ENCODE measurements around the gene CCDC57.

The CCDC57 gene

DNA sequence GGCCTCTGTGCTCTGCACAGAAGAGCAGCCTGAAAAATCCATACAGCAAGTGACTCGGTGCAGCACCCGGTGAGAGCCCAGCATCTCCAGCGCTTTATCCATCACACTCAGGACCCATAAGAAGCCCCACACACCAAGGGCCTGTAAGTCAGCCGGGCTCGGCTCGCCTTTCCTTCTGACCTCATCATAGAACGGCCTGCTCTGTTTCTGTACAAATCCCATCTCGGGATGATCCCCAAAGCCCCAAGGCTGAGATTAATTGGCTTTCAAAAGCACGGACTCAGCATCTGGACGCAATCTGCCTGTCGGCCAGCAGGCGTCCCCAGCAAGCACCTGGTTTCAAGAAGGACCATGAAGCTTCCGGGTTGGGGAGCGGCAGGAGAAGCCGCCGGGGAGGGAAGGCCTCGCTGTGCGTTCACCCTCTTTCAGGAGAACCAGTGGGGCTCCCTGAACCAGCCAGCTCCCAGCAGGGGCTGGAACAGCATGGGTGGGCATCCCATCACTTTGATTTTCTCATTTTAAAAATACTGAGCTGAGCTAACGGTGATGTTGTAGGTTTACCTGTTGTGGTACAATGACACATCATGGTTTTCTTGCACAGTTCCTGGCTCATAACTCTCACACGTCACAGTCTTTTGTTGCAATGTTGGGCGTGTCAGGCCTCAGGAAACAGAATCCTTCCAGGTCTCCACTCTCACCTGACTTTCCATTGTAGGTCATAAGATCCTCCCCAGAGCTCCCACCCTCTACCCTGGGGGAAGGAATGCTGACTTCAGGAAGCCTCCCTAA lies 6.7 kb downstream of the CCDC57 start:
- H3K27ac Mint-ChIP-seq: peak overlapping the region in 1 of 3 experiments; percentile 31
- TF ChIP-seq CTCF (IDR thresholded peaks at IDR 0.05; ENCODE audit: unreplicated experiment in 3 of 3): peak; percentile 82 to 89 (median 87)
- no peak overlapping the region for H3K4me3 Mint-ChIP-seq
- H3K36me3 Mint-ChIP-seq (ENCODE audit: low read depth): no peaks in the 10 kb centered on the region
- H3K4me1 Mint-ChIP-seq: peaks cover 15% of the 10 kb centered on the region
- no peaks in the 10 kb centered on the region for H3K9me3 Mint-ChIP-seq
- no peaks in the 10 kb centered on the region for H3K27me3 Mint-ChIP-seq (ENCODE audit: low read depth)

DNA sequence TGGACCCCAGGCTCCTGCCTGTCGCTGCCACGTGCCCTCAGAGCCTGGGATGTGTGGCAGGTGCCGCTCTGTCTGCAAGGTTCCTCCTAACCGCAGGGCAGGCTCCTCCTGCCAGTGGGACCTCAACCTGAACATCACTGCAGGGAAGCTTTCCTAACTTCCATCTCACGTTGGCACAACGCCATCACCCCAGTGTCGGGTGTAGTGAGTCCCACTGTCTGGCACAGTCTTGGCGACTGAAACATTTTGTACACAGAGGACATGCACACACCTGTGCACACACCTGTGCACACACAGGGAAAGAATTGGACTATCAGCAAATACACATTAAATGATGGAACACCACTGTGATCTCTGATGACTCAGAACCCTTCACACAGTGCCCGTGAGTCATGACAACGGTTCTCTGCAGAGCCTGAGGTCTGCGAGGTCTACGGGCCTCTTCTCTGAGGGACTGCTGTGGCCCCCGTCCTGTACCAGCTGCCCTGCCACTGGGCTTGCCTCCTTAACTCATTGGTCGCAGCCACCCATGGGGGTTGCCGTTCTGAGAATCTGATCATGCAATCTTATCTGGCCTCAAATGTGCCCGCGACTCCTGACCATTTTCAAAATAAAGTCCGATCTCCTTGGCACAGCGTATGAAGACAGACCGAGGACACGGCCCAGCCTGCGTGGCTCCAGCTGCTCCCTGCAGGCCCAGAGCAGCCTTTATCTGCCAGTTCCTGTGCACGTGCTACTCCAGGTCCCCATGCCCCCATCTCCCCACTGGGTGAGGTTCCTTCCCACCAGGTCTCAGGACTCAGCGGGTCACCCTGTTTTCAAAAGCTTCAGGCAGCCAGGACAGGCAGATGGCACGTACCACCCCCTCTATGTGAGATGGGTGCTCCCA lies 7.6 kb downstream of the CCDC57 start:
- H3K9me3 Mint-ChIP-seq: no peaks in the 10 kb centered on the region
- H3K4me3 Mint-ChIP-seq: no peak overlapping the region
- no peaks in the 10 kb centered on the region for H3K36me3 Mint-ChIP-seq (ENCODE audit: low read depth)
- no peaks in the 10 kb centered on the region for H3K27me3 Mint-ChIP-seq (ENCODE audit: low read depth)
- H3K27ac Mint-ChIP-seq: no peak overlapping the region
- TF ChIP-seq CTCF (IDR thresholded peaks at IDR 0.05; ENCODE audit: unreplicated experiment in 3 of 3): no peak
- H3K4me1 Mint-ChIP-seq: peaks cover 13% of the 10 kb centered on the region

DNA sequence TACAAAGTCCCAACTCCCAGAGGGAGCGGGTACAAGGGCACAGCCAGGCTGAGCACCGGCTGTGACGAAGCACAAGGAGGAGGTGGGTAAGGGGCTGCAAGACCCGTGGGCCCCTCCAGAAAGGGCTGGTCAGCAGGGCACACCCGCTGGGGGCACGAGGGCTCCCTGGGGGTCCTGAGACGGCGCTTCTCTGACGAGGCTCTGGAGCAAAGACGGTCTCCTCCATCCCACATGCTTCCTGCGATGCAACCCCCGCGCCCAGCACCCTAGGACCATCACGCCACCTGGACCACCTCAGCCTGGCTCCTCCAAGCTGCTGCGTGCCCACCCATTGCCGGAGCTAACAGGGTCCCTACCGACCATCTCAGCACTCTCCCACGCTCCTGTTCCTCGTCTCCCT lies 8.7 kb downstream of the CCDC57 start:
- no peaks in the 10 kb centered on the region for H3K36me3 Mint-ChIP-seq (ENCODE audit: low read depth)
- H3K4me3 Mint-ChIP-seq: no peak overlapping the region
- peaks cover 9% of the 10 kb centered on the region for H3K4me1 Mint-ChIP-seq
- no peak overlapping the region for H3K27ac Mint-ChIP-seq
- no peaks in the 10 kb centered on the region for H3K27me3 Mint-ChIP-seq (ENCODE audit: low read depth)
- no peaks in the 10 kb centered on the region for H3K9me3 Mint-ChIP-seq
- no peak for TF ChIP-seq CTCF (IDR thresholded peaks at IDR 0.05; ENCODE audit: unreplicated experiment in 3 of 3)

GRCh38 chr17:82202981-82203380 lies 9.7 kb downstream of the CCDC57 start:
- H3K27ac Mint-ChIP-seq: no peak overlapping the region
- H3K36me3 Mint-ChIP-seq (ENCODE audit: low read depth): peaks cover 5% of the 10 kb centered on the region
- peaks cover 9% of the 10 kb centered on the region for H3K4me1 Mint-ChIP-seq
- no peak overlapping the region for H3K4me3 Mint-ChIP-seq
- H3K9me3 Mint-ChIP-seq: no peaks in the 10 kb centered on the region
- H3K27me3 Mint-ChIP-seq (ENCODE audit: low read depth): no peaks in the 10 kb centered on the region
- no peak for TF ChIP-seq CTCF (IDR thresholded peaks at IDR 0.05; ENCODE audit: unreplicated experiment in 3 of 3)

GRCh38 chr17:82201498-82201910 lies 11.1 kb downstream of the CCDC57 start:
- peaks cover 9% of the 10 kb centered on the region for H3K4me1 Mint-ChIP-seq
- H3K27me3 Mint-ChIP-seq (ENCODE audit: low read depth): no peaks in the 10 kb centered on the region
- H3K4me3 Mint-ChIP-seq: no peak overlapping the region
- H3K9me3 Mint-ChIP-seq: no peaks in the 10 kb centered on the region
- peaks cover 16% of the 10 kb centered on the region for H3K36me3 Mint-ChIP-seq (ENCODE audit: low read depth)
- no peak for TF ChIP-seq CTCF (IDR thresholded peaks at IDR 0.05; ENCODE audit: unreplicated experiment in 3 of 3)
- no peak overlapping the region for H3K27ac Mint-ChIP-seq

Measured in nephron (organoid).